ENCODE results near the gene SMOC1.

Gene SMOC1

DNA sequence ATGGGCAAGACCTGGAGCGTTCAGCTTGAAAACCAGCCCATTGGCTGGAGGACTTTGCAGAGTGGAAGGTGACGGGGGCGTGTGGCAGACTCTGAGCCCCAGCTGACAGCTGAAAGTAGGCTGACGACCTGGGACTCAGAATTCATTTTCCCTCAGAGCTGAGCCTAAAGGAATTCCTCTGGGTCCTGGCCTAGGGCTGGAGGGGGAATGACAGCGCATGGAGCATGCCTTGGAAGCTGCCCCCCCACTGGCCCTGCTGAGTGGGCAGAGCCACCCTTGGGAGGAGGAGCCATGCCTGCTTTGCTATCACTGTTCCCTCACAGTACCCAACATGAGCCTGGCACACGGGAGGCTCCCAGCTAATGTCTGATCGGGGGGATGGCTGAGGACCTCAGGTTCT lies 25.4 kb upstream of the SMOC1 start:
- Mint-ChIP-seq H3K4me3 (no peak overlapping the region), H3K4me1 (ENCODE audit: low read depth) (no peaks in the 10 kb centered on the region), H3K36me3 (ENCODE audit: low read depth) (no peaks in the 10 kb centered on the region), H3K27ac (no peak overlapping the region), H3K27me3 (peaks cover 6% of the 10 kb centered on the region), H3K9me3 (no peaks in the 10 kb centered on the region)

DNA sequence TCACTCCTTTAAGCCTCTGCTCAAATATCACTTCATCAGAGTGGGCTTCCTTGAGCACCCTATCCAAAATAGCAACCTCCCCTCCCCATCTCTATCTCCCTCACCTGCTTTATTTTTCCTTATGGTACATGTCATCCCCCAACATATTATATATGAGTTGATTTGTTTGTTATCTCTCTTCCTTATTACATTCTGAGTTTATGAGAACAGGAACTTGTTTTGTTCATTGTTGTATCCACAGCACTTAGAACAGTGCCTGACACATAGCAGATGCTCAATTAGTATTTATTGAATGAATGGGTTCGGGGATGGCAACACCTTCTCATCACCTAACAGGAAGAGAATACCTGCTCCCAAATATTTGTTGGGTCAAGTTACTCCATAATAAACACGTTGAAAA lies 24.6 kb upstream of the SMOC1 start:
- no peaks in the 10 kb centered on the region for H3K4me1 Mint-ChIP-seq (ENCODE audit: low read depth)
- H3K4me3 Mint-ChIP-seq, result no peak overlapping the region
- no peak overlapping the region for H3K27ac Mint-ChIP-seq
- no peaks in the 10 kb centered on the region for H3K36me3 Mint-ChIP-seq (ENCODE audit: low read depth)
- H3K9me3 Mint-ChIP-seq, result no peaks in the 10 kb centered on the region
- peaks cover 6% of the 10 kb centered on the region for H3K27me3 Mint-ChIP-seq

DNA sequence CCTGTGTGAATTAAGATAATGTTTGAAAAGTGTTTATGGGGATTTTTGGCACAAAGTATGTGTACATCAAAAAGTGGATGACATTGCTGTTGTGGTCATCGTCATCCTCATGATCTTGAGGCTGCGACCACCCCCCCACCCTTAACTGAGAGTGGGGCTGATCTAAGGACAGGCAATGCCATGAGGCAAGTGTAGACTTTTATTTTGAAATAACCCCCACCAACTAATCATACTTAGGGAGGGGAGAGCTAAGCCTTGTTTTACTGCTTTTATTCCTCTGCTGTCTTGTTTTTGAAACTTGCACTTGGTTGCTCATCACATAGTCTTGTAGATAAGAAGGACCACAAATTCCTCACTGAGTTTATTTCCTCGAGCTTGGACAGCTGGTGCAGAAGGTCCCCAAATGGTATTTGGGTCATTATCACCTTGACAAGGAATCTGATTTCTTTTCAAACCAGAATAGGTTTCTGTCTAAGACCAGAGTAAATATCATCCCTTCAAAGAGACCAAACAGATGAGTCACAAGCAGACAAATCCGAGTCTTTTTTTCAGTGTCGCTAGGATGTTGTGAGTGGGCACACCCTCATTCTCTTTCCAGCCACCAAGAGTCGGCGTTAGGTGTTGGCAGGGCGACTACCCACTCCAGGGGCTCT lies 23.9 kb upstream of the SMOC1 start:
- H3K4me1 Mint-ChIP-seq (ENCODE audit: low read depth), result no peaks in the 10 kb centered on the region
- H3K27ac Mint-ChIP-seq, result no peak overlapping the region
- H3K4me3 Mint-ChIP-seq, result no peak overlapping the region
- no peaks in the 10 kb centered on the region for H3K9me3 Mint-ChIP-seq
- H3K27me3 Mint-ChIP-seq, result peaks cover 6% of the 10 kb centered on the region
- no peaks in the 10 kb centered on the region for H3K36me3 Mint-ChIP-seq (ENCODE audit: low read depth)

DNA sequence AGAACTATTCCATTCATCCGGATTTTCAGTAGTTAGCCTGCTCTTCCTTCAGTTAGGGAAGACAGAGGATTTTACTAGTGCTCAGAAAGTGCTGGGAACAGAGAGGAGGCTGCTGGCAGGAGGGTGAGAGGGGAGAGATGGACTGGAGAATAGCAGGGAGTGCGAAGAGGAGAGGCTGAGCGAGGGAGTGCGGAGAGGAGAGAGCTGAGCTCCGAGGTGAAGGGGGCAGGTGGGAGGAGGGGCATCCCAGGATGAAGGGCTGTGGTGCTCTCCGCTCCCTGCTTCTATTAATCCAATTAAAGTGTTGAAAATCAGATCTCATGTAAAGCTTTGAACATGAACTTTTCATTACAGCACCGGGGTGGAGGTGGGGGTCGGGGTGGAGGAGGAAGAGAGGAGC lies 20.4 kb upstream of the SMOC1 start:
- H3K4me3 Mint-ChIP-seq, result no peak overlapping the region
- H3K4me1 Mint-ChIP-seq (ENCODE audit: low read depth), result no peaks in the 10 kb centered on the region
- peaks cover 4% of the 10 kb centered on the region for H3K27me3 Mint-ChIP-seq
- no peak overlapping the region for H3K27ac Mint-ChIP-seq
- no peaks in the 10 kb centered on the region for H3K9me3 Mint-ChIP-seq
- no peaks in the 10 kb centered on the region for H3K36me3 Mint-ChIP-seq (ENCODE audit: low read depth)

DNA sequence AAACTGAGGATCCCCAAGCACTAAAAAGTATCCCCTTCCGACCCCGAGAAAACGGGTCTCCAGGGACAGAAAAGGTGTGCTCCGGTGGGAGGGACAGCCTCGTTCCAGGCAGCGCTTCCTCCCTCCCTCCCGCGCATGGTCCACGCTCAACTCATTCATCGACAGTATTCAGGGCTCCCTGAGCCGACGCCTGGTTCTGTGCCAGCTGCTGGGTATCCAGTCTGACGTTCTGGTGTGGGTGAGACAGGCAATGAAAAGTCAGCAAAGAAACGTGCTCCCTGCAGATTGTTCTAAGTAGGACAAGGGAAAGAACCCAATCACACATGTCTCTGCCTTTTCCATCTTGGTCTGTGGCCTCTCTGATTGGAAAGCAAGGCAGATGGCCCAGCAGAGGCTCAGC lies 19.6 kb upstream of the SMOC1 start:
- H3K36me3 Mint-ChIP-seq (ENCODE audit: low read depth), result no peaks in the 10 kb centered on the region
- peaks cover 5% of the 10 kb centered on the region for H3K9me3 Mint-ChIP-seq
- no peak overlapping the region for H3K27ac Mint-ChIP-seq
- no peaks in the 10 kb centered on the region for H3K4me1 Mint-ChIP-seq (ENCODE audit: low read depth)
- peaks cover 6% of the 10 kb centered on the region for H3K27me3 Mint-ChIP-seq
- H3K4me3 Mint-ChIP-seq, result no peak overlapping the region

DNA sequence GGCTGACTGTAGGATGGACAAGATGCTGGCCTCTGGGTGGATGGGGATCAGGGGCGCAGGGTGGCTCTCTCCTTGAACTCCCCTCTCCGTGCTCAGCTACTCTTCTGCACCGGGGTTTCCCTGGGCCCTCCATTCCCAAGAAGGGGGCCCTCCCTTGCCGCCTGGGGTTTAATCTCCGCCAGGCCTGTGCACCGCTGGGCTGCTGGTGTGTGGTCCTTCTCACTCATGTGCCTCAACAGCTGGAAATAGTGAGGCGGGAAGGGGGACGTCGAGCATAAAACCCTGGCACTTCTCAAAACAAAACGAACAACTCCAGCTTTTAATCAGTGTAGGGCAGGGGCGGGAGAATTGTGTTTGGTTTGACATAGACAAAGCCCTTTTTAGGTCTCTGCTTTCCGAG lies 19.0 kb upstream of the SMOC1 start:
- no peaks in the 10 kb centered on the region for H3K36me3 Mint-ChIP-seq (ENCODE audit: low read depth)
- peaks cover 7% of the 10 kb centered on the region for H3K27me3 Mint-ChIP-seq
- no peak overlapping the region for H3K27ac Mint-ChIP-seq
- H3K9me3 Mint-ChIP-seq, result peaks cover 6% of the 10 kb centered on the region
- no peaks in the 10 kb centered on the region for H3K4me1 Mint-ChIP-seq (ENCODE audit: low read depth)
- no peak overlapping the region for H3K4me3 Mint-ChIP-seq

DNA sequence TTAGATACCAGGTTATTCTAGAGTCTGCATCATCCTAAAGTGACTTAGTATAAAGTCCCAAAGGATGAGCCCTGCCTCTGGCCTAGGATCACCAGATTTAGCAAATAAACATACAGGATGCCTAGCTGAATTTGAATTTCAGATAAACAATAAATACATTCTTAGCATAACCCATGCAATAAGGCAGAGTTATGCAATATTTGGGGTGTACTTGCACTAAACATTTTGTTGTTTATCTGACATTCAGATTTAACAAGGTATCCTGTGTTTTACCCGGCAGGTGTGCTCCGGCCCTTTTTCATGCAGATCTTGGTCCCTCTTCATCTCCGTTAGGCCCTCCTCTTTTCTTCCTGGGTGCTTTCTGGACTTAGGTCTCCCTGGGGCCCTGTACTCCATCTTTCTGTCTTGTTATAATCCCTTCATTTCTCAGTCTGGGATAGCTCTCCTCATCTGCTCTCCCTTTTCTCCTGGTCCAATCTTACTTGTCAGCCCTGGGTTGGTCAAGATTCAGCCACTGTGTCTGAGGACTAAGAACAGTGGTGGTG lies 18.1 kb upstream of the SMOC1 start:
- Mint-ChIP-seq H3K4me1 (ENCODE audit: low read depth) (no peaks in the 10 kb centered on the region), H3K27me3 (peaks cover 9% of the 10 kb centered on the region), H3K4me3 (no peak overlapping the region), H3K9me3 (peaks cover 6% of the 10 kb centered on the region), H3K27ac (no peak overlapping the region), H3K36me3 (ENCODE audit: low read depth) (no peaks in the 10 kb centered on the region)

DNA sequence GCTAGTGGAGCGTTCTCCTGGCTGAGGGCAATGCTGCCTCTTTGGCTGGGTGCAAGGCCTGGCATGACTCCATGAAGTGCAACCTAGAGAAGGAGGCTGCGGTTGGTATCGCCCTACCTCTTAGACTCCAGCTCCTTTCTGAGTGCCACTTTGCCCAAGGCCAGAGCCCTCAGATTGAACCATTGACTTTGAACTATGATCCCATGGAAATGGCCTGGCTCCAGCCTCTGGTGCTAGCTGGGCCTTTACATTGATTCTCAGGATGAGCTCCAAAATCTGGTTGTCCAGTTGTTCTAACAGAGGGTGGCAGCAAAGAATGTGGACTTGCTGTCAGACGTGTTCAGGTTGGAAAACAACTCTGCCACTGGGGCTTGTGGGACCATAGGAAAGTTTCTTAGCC lies 16.1 kb upstream of the SMOC1 start:
- Mint-ChIP-seq H3K27me3 (peaks cover 23% of the 10 kb centered on the region), H3K9me3 (peaks cover 6% of the 10 kb centered on the region), H3K4me1 (ENCODE audit: low read depth) (no peaks in the 10 kb centered on the region), H3K4me3 (no peak overlapping the region), H3K27ac (no peak overlapping the region), H3K36me3 (ENCODE audit: low read depth) (no peaks in the 10 kb centered on the region)

DNA sequence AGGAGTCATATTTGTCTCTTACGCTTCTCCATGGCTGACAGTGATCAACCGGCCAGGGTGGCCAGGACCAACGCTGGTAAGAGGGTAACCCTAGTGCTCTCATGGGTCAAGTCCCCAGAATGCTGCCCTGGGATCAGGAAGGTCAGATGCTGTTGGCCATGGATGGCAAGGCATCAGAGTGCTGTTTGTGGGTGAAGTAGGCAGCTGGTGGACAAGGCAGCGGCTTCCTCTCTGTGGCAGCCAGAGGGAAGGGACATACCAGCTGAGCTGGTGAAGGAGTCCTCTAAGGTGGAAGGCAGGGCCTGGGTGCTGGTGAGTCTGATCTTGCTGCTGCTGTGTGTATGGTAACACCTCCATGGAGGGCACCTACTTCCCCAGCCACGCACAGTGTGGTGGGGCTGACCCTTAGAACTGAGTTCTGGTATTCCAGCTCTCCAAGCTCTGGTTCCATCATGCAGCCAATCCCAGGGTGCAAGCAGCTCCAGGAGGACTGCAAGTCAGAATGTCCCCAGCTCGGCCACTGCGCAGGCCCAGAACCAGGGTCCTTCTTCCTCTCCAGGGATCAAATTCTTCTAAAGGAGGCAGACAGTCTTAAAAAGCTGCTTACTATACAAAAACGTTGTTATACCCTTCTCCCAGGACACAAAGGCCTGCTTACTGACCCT lies 13.4 kb upstream of the SMOC1 start:
- Mint-ChIP-seq H3K9me3 (peaks cover 11% of the 10 kb centered on the region), H3K4me3 (no peak overlapping the region), H3K27me3 (peaks cover 42% of the 10 kb centered on the region)

DNA sequence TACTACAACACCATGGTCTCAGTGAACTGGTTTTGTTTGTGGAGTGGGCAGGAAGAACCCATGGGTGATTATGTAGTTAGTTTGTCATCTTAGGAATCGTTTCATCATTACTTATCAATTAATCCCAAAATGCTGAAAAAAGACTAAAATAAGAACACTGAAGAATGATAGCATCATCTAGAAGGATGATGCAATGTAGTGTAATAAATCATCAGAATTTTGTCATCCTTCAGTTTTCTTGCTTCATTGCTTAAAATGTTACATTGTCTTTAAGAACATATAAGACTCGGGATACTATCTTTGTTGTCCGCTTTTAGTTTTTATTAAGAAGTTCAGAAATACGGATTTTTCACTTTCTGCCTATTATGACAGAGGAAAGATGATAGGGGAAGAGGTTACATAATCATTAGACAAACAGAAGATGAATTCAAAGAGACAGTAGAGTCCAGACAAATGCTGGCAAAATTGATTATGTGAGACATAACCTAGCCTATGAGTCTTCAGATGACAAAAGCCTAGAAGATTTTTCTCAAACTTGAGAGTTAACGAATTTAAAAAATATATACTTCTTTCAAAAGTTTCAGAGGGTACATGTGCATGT lies 10.8 kb upstream of the SMOC1 start:
- Mint-ChIP-seq H3K4me1 (ENCODE audit: low read depth) (no peaks in the 10 kb centered on the region), H3K4me3 (no peak overlapping the region), H3K27ac (no peak overlapping the region), H3K27me3 (peaks cover 42% of the 10 kb centered on the region), H3K9me3 (peaks cover 11% of the 10 kb centered on the region), H3K36me3 (ENCODE audit: low read depth) (no peaks in the 10 kb centered on the region)

More for the DNA sequence above, 13.4 kb upstream of the SMOC1 start:
- H3K4me1 Mint-ChIP-seq (ENCODE audit: low read depth), result no peaks in the 10 kb centered on the region
- H3K36me3 Mint-ChIP-seq (ENCODE audit: low read depth), result no peaks in the 10 kb centered on the region
- no peak overlapping the region for H3K27ac Mint-ChIP-seq

DNA sequence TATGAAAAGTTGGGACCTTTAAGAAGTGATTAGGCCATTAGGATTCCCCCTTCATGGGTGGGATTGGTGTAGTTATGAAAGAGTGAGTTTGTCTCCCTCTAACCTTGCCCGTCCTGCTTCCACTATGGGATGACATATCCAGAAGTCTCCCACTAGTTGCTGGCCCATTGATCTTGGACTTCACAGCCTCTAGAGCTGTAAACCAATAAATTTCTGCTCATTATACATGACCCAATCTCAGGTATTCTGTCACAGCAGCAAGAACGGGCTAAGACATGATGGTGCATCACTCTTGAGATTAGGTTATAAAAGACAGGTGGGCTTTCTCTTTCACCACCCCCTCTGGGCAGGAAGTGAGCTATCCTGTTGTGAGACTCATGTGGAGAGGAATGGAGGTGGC lies 8.6 kb upstream of the SMOC1 start:
- Mint-ChIP-seq H3K27me3 (peaks cover 40% of the 10 kb centered on the region), H3K9me3 (peaks cover 5% of the 10 kb centered on the region)

DNA sequence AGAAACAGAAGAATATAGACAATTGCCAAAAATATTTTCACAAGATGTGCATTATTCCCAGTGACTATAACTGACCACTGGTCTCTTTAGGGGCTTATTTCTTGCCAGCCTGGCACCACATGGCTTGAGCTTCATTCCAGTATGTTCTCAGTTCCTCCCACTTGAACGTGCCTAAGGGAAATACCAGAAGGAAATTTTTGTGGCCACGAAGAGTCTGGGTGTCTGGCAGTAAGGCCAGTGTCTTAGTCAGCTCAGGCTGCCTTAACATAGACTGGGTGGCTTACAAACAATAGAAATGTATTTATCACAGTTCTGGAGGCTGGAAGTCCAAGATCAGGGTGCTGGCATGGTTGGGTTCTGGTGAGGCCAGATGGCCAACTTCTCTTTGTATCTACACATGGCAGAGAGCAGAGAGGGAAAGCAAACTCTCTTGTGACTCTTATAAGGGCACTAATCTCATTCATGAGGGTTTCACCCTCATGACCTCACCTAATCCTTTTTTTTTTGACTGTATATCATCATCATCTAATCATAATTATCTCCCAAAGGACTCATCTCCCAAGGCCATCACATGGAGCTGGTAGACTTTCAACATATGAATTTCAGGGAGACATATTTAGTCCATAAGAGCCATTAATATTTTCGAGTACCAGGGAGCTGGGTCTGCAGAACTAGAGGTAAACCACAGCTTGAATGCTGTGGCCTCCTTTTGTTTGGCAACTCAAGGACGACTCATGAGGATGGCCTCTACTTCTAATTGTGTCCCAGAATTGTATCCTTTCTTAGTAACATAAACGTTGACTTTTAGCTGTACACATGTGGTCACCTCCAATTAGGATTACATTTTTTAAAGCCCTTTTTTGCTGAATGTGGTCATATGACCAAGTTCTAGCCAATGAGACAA lies 5.1 kb upstream of the SMOC1 start:
- Mint-ChIP-seq H3K27ac (no peak overlapping the region), H3K4me3 (no peak overlapping the region), H3K9me3 (no peaks in the 10 kb centered on the region), H3K27me3 (peaks cover 33% of the 10 kb centered on the region), H3K4me1 (ENCODE audit: low read depth) (no peaks in the 10 kb centered on the region), H3K36me3 (ENCODE audit: low read depth) (no peaks in the 10 kb centered on the region)

More for the DNA sequence above, 8.6 kb upstream of the SMOC1 start:
- no peaks in the 10 kb centered on the region for H3K36me3 Mint-ChIP-seq (ENCODE audit: low read depth)
- H3K27ac Mint-ChIP-seq, result no peak overlapping the region
- H3K4me3 Mint-ChIP-seq, result no peak overlapping the region
- H3K4me1 Mint-ChIP-seq (ENCODE audit: low read depth), result no peaks in the 10 kb centered on the region

DNA sequence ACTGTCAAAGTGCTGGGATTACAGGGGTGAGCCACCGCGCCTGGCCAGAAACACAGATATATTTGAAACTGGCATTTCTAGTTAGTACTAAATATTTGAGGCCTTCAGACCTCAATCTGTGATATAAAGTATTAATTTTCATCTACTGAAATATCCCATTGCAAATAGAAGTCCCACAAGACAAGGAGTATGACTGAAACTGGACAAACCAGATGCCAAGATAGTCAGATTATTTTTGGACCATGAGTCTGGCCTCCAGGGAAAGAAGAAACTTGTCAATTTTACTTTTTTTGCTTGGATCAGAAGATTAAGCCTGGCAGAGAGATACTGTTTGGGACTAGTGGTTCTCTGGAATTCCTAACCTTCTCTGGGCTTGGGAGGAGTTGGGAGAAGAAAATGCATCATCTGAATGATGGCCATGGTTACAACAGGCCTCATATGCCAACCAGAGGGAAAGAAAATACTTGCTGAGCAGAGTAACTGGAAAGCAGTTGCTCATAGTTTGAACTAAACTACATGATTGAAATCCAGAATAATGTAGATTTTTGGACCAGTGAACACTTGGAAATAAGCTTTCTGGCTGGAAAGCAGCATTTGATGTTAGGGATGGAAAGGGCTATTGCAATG lies 2.9 kb upstream of the SMOC1 start:
- peaks cover 39% of the 10 kb centered on the region for H3K27me3 Mint-ChIP-seq
- H3K36me3 Mint-ChIP-seq (ENCODE audit: low read depth), result no peaks in the 10 kb centered on the region
- H3K27ac Mint-ChIP-seq, result no peak overlapping the region
- H3K4me1 Mint-ChIP-seq (ENCODE audit: low read depth), result no peaks in the 10 kb centered on the region
- H3K4me3 Mint-ChIP-seq, result no peak overlapping the region
- no peaks in the 10 kb centered on the region for H3K9me3 Mint-ChIP-seq

DNA sequence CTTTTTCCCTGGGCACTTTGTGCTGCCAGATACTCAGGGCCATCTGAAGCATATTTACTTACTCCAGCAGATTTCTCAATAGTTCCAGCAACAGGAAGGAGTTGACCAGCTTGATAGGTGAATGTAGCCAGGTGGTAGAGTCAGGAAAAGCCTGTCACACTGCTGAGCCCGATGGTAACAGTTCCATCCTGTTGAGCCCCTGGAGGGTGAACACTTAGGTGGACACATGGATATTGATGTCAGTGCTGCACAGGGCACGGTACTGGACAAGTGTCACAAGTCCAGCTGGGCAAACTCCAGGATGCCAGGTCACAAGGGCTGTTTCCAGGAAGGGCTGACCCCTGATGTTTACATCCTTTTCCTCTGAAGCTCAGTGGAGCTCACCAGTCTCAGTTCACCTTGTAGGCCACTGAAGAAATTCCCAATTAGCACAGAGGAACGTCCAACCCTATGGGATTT lies 2.3 kb upstream of the SMOC1 start:
- H3K4me3 Mint-ChIP-seq, result no peak overlapping the region
- H3K27ac Mint-ChIP-seq, result no peak overlapping the region
- H3K27me3 Mint-ChIP-seq, result peaks cover 44% of the 10 kb centered on the region
- H3K4me1 Mint-ChIP-seq (ENCODE audit: low read depth), result no peaks in the 10 kb centered on the region
- H3K9me3 Mint-ChIP-seq, result no peaks in the 10 kb centered on the region
- H3K36me3 Mint-ChIP-seq (ENCODE audit: low read depth), result no peaks in the 10 kb centered on the region
